ENCODE data around the gene RGS7.
"Not testable (repeated sequence)": the region's sequence is repeated elsewhere in the genome, so short reads cannot be mapped to it uniquely, and the experiment has no call there.

Gene RGS7

DNA sequence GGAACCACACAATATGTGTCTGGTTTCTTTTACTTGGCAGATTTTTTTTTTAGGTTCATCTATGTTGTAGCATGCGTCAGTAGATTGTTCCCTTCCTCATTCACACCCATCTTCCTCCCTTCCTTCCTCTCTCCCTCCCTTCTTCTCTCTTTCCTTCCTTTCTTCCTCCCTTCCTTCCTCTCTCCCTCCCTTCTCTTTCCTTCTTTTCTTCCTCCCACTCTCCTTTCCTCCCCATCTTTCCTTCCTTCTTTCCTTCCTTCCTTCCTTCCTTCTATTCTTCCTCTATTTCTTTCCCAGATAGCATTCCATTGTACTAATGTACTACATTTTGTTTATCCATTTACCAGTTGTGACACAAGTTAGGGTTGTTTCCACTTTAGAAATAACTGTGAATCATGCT lies 218.0 kb downstream of the RGS7 start:
- DNase-seq (ENCODE audit: low read depth in 2 of 2) = no peak

- no peak for DNase-seq (ENCODE audit: low read depth in 2 of 2)
Measured at GRCh38 chr1:241138248-241138647, 218.8 kb downstream of the RGS7 start.

- no peak for DNase-seq (ENCODE audit: low read depth in 2 of 2)
Measured at GRCh38 chr1:241136389-241136788, 220.6 kb downstream of the RGS7 start.

DNA sequence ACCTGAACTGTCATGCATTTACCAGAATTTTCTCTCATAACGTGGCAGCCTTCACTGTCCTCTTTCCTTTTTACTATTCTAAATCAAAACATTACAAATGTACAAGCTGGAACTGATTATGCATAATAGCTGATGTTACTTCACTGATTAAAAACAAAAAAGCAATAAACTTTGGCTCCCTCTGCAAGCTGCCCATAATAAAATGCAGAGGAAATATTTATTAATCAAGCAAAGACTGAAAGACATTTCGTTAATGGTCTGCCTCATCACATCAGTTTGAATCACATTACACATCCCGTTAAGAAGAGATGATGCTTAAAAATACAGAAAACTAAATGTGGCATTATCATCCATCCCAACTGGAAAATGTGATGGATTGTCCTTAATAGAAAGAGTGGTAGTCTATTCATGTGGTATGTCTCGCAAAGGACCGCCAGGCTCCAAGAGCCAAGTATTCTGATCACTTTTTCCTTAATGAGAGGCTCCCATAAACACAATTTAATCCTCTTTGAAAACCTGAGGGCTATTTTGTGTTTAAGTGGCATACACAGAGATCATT lies 225.3 kb downstream of the RGS7 start:
- no peak for DNase-seq (ENCODE audit: low read depth in 2 of 2)

- DNase-seq (ENCODE audit: low read depth in 2 of 2) = no peak
Measured at GRCh38 chr1:241130881-241131280, 226.1 kb downstream of the RGS7 start.

- no peak for DNase-seq (ENCODE audit: low read depth in 2 of 2)
Measured at GRCh38 chr1:241129207-241129960, 227.6 kb downstream of the RGS7 start.

DNA sequence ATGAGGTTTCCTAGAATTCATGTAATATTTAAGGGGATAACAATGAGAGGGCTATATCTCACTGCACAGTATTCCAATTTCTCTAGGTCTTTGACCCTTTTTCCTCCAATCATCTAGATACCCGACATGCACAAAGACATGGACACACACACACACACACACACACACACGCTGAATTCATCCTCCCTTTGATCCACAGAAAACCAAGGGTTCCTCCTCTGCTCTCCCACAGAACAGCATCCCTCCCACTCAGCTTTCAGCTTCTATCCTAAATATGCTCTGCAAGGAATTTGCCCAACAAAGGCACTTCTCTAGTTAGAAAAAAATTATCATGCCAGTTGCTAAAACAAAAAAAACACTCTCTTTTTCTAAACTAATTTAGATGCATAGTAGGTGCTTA lies 231.7 kb downstream of the RGS7 start:
- DNase-seq (ENCODE audit: low read depth in 2 of 2) = no peak

GRCh38 chr1:241118049-241118448 lies 239.0 kb downstream of the RGS7 start:
- no peak for DNase-seq (ENCODE audit: low read depth in 2 of 2)

DNA sequence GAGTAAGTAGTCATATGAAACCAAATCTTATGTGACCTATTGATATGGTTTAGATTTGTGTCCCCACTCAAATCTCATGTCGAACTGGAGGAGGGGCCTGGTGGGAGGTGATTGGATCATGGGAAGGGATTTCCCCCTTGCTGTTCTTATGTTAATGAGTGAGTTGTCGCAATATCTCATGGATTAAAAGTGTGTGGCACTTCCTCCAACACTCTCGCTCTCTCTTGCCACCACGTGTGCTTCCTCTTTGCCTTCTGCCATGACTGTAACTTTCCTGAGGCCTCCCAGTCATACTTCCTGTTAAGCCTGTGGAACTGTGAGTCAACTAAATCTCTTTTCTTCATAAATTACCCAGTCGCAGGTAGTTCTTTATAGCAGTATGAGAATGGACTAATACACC lies 241.2 kb downstream of the RGS7 start:
- DNase-seq (ENCODE audit: low read depth in 2 of 2) = no peak

DNA sequence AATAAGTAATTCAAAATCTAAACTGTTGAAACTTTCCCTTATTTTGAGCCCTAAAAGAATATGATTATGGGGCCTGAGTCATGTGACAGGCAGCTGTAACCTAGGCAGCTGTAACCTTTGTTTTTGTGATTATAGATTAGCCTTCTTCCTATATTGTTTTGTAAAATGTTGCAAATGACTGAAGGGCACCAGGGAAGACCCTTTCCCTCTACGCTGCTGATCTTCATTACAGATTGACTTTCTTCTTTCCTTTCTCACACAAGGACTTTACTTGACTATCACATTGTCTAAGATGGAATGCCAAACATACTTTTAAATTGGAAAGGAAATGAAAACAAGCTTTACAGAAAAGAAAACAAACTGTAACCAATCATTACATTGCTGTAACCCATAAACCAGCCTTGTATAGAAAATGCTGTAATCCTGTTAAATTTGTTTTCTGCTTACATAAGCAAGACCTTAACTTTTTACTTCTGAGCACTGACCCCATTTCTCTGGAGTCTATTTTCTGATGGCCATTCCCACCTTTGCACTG lies 242.2 kb downstream of the RGS7 start:
- no peak for DNase-seq (ENCODE audit: low read depth in 2 of 2)

- DNase-seq (ENCODE audit: low read depth in 2 of 2) = no peak
Measured at GRCh38 chr1:241113557-241113956, 243.4 kb downstream of the RGS7 start.

DNA sequence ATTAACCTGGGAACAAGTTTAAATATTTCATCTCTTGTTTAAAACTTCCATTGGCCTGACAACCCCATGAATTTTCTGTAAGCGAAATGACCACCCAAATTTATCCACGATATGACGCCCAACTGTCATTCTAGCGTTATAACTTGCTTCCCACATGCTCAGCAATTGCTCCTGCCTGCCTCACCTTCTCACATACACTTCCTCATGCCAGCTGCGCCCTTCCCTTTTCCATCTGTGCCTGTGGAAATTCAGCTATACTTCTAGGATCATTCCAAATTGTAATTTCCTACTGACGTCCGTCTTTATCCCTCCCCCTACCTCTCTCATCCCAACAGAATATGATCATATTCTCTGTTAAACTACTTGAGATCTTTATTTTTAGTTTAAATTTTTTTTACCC lies 248.0 kb downstream of the RGS7 start:
- no peak for DNase-seq (ENCODE audit: low read depth in 2 of 2)

DNA sequence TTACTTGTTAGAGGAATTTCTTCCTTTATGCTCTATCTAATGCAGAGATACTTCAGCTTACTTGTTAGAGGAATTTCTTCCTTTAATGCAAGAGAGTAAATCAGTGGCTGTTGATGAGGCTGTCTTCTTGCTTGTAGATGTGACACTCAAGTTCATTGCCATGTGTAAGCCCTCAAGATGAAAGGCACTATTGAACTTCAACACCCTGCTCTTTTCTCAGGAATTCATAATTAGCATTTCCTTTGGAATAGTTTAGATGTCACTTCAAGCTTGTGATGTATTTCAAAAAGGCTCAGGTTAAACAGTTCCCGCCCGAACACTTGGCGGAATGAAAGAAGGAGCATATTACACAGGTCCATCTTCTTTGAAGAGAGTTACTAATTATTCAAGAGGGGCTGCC lies 251.9 kb downstream of the RGS7 start:
- DNase-seq (ENCODE audit: low read depth in 2 of 2) = no peak

- DNase-seq (ENCODE audit: low read depth in 2 of 2) = no peak
Measured at GRCh38 chr1:241102664-241103063, 254.3 kb downstream of the RGS7 start.

DNA sequence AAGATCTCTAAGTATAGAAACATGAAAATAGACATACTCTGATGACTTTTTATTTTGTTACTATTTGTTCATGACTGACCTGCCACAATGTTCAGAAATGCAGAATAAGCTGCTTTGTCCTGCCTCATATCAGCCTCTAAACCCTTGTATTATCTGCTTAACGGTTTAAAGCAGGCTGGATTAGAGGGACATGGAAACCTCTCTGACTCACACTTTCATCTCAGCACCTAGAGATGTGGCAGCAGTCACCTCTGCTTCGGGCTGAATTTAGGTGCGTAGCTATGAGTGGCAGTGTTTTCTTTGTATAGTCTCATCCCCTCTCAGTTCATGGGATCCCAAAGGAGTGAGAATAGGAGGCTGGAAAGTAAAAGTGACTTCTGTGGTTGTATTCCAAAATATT lies 255.4 kb downstream of the RGS7 start:
- DNase-seq (ENCODE audit: low read depth in 2 of 2) = no peak

DNA sequence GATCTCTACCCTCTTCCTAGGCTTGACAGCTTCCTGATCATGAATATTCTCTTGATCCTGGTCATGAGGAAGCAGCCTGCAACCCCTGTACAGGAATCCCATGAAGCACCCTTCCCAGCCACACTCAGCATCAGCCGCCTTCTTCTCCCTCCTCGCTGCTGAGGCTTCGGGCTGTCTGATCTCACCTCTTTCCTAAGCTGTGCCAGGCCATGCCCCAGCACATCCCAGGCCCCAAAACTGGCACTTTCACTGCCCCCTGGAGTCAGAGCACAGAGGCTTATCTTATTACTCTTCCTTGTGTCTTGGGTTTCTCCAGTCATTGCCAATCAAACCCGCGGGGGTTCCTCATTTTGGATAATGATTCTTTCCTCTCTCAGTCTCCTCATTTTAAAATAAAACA lies 259.5 kb downstream of the RGS7 start:
- no peak for DNase-seq (ENCODE audit: low read depth in 2 of 2)

DNA sequence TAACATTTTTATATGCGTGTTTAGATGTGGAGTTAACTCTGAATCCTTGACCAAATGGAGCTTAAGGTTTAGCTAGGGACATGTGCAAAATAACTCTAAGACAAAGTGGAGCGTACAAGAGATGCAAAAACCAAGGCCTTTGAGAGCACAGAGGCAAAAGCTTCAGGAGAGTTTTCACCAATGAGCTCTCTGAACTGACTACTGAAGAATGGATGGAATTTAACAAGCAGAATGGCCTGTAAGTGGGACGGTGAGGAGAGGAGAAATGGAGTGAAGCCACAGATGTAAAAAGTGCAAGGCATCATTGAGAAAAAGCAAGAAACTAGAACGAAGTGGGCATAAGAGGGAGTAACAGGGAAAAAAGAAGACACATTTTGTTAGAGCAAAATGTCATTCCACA lies 260.0 kb downstream of the RGS7 start:
- no peak for DNase-seq (ENCODE audit: low read depth in 2 of 2)

GRCh38 chr1:241095847-241096246 lies 261.2 kb downstream of the RGS7 start:
- DNase-seq (ENCODE audit: low read depth in 2 of 2) = no peak

DNA sequence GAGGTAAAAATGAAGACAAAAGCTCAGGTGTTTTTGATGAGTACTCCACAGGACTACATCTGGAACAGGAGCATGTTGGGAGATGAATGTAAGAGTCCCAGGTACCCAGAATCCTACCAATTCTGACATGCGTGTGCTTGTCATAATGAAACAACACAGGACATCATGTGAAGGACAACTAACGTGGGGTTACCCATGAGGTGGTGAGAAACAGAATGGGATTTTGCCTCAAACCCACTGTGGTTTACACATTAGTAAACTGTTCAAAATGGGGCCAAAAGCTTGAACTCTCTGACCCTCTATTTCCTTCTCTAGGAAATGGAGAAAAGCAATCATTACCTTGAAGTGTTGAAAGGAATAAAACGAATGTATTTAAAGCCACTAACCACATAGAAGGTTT lies 266.2 kb downstream of the RGS7 start:
- DNase-seq (ENCODE audit: low read depth in 2 of 2) = no peak

DNA sequence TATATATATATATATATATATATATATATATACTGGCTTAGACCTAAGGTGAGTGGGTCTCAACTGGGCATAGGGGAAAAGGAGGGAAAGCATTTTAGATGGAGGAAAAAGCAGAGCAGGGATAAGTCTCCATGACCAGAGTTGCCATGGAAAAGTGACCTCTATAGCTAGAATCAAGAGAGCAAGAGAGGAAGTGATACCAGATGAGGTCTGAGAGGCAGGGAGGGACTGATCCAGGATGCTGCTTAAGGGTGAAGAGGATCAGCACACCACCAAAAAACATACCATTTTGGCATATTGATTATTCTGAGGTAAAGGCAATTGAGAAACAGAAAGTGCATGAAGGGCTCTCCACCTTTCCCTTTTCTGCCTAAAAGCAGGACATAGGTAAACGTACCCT lies 267.9 kb downstream of the RGS7 start:
- not testable (repeated sequence) for DNase-seq (ENCODE audit: low read depth in 2 of 2)

DNA sequence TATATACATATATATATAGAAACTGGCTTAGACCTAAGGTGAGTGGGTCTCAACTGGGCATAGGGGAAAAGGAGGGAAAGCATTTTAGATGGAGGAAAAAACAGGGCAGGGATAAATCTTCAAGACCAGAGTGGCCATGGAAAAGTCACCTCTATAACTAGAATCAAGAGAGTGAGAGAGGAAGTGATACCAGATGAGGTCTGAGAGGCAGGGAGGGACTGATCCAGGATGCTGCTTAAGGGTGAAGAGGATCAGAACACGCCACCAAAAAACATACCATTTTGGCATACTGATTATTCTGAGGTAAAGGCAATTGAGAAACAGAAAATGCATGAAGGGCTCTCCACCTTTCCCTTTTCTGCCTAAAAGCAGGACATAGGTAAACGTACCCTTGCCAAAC lies 268.9 kb downstream of the RGS7 start:
- not testable (repeated sequence) for DNase-seq (ENCODE audit: low read depth in 2 of 2)

DNA sequence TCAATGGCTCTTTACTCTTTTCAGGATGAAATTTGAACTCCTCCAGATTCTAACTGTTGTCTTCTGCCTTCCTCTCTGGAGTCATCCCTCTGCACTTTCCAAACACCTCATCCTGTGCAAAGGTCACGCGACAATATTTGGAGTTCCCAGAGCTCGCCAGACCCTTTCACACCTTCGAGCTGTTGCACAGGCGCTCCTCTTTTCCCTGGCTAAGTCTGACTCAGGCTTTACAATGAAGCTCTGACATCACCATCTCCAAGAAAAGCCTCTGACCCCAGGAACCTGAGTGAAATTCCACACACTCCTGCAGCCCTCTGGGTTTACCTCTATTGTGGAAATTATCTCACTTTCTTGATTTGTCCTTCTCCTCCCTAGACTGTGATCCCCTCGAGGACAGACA lies 270.3 kb downstream of the RGS7 start:
- no peak for DNase-seq (ENCODE audit: low read depth in 2 of 2)

DNA sequence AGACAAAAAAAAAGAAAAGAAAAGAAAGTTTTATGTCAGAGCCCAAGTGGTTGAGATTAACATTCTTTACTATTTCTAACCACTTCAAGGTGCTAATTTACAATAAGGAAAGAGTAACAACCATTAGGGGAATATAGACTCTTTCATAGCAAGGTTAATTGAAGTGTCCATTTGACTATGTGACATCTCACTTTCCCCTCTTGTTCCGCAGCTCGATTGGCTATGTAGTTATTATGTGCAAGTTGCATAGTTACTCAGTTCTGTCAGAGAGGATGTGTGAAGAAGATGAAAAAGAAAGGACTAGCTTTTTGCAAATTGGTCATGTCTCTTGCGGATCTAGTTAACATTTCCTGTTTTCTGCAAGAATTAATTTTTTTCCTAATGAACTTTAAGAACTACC lies 273.7 kb downstream of the RGS7 start:
- no peak for DNase-seq (ENCODE audit: low read depth in 2 of 2)

- no peak for DNase-seq (ENCODE audit: low read depth in 2 of 2)
Measured at GRCh38 chr1:241081473-241081872, 275.5 kb downstream of the RGS7 start.

All from stimulated activated CD8-positive, alpha-beta memory T cell treated with anti-CD3 and anti-CD28 coated beads, Interleukin-2, amount 100 ng/mL, for 48 hours (primary cell).